ENCODE results near the gene SLC5A10. TPM values are rescaled to one million over a fixed set of nuclear protein-coding genes. Genes with fewer than 3 reads are reported as not detected.

The SLC5A10 gene
- total RNA-seq, 1 experiment from 2014 or later, result 0.17 TPM

DNA sequence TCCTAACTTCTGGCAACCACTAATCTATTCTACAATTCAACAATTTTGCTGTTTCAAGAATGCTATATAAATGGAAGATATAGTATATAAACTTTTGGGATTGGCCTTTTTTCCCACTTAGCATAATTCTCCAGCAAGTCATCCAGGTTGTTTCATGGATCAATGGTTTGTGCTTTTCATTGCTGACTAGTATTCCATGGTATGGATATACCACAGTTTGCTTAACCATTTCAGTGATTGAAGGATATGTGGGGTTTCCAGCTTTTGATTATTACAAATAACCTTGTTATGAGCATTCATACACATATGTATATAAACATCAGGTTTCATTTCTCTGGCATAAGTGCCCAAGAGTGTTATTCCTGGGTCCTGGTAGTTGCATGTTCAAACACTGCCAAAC is 54.7 kb downstream of the SLC5A10 start:
- CTCF ChIA-PET, result no interaction called here
- TF ChIP-seq EZH2 (IDR thresholded peaks at IDR 0.05; ENCODE audit: low read depth), result no peak
- TF ChIP-seq, protein P1, sequence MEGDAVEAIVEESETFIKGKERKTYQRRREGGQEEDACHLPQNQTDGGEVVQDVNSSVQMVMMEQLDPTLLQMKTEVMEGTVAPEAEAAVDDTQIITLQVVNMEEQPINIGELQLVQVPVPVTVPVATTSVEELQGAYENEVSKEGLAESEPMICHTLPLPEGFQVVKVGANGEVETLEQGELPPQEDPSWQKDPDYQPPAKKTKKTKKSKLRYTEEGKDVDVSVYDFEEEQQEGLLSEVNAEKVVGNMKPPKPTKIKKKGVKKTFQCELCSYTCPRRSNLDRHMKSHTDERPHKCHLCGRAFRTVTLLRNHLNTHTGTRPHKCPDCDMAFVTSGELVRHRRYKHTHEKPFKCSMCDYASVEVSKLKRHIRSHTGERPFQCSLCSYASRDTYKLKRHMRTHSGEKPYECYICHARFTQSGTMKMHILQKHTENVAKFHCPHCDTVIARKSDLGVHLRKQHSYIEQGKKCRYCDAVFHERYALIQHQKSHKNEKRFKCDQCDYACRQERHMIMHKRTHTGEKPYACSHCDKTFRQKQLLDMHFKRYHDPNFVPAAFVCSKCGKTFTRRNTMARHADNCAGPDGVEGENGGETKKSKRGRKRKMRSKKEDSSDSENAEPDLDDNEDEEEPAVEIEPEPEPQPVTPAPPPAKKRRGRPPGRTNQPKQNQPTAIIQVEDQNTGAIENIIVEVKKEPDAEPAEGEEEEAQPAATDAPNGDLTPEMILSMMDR (conservative IDR thresholded peaks at IDR 0.05), result no peak
- POLR2A ChIA-PET (ENCODE audit: unreplicated experiment), result no interaction called here

DNA sequence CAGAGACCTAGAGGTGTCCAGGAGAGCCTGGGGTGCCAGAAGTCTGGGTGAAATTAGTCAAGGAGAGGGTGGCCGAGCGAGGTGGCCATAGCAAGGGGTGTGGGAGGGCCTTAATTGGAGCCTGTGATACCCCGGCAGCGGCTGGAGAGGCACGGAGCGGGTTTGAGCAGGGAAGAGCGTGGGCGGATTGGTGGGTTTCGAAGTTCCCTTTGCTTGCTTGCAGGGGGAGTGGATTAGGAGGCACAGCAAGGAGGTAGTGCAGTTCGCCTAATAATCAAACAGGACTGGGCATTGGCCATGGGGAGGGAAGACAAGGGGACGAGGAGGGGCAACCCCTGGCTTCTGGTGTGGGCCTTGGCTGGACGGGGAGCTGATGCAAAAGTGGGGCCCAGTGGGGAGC is 58.0 kb downstream of the SLC5A10 start:
- ChIA-PET CTCF (no interaction called here), POLR2A (ENCODE audit: unreplicated experiment) (no interaction called here)
- intact Hi-C loops (cut with micrococcal nuclease; ENCODE audit: unreplicated experiment), result no loop called here

More for the DNA sequence above, 54.7 kb downstream of the SLC5A10 start:
- Histone ChIP-seq H3K4me3 (no peak overlapping the region), H3F3A (ENCODE audit: insufficient read depth, low read depth) (peaks cover 26% of the 10 kb centered on the region; the same call in 1 of the 2 replicates), H3K79me2 (ENCODE audit: low read depth) (peaks cover 22% of the 10 kb centered on the region), H3K9me3 (ENCODE audit: insufficient read depth, low read depth) (no peaks in the 10 kb centered on the region), H3K27ac (no peak overlapping the region), H3K36me3 (ENCODE audit: low read depth) (0 out of 2 replicates have a peak, but pooled peaks cover 6% of the 10 kb centered on the region), H2AFZ (no peak overlapping the region), H3K4me1 (replicated peaks; ENCODE audit: insufficient read depth) (peaks cover 39% of the 10 kb centered on the region), H3K27me3 (ENCODE audit: insufficient read depth, low read depth) (no peaks in the 10 kb centered on the region), H3K9me2 (ENCODE audit: insufficient read depth) (no peaks in the 10 kb centered on the region), H3K4me2 (no peak overlapping the region), H4K20me1 (ENCODE audit: insufficient read depth) (peaks cover 22% of the 10 kb centered on the region)
- DNase-seq, result no peak
- intact Hi-C loops (cut with micrococcal nuclease; ENCODE audit: unreplicated experiment), result no loop called here
- BruUV-seq (replicated peaks), result no TSS peak

DNA sequence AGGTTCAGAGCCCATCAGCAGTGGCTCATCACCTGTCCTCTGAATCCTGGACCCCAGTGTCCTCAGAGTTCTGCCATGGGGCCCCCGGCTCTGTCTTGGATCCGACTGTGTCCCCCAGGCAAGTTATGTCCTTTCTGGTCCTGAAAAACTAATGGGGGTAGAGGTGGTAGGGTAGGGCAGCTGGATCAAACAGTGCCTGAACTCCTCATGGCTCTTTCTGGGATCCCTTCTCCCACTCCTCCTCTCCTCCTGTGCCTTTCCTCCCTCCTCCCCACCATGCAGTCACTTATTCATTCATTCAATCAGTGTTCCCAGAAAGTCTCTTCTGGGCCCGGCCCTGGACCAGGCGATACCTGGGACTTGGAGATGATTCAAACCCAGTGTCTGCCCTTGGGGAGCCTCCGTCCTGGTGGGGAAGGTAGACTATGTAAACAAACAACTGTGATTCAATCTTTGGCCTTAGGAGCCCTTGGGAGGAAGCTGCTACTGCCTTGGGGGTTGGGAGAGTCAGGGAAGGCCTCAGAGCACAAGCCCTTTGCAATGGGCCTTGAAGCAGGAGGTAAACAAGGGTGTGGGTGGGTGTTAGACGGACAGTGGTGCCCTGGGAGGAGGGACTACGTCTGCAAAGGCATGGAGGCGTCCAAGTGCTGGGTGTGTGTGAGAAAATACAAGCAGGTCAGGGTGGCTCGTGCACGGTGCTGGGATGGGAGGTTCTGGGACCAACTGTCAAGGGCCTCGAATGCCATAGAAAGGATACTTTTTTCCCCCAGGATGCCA is 59.0 kb downstream of the SLC5A10 start:
- Histone ChIP-seq H3K4me1 (replicated peaks; ENCODE audit: insufficient read depth) (peaks cover 15% of the 10 kb centered on the region), H3K27ac (no peak overlapping the region), H3K9me2 (ENCODE audit: insufficient read depth) (no peaks in the 10 kb centered on the region), H3K27me3 (ENCODE audit: insufficient read depth, low read depth) (no peaks in the 10 kb centered on the region), H3K9me3 (ENCODE audit: insufficient read depth, low read depth) (no peaks in the 10 kb centered on the region), H3K4me2 (peak overlapping the region; percentile 37), H3K79me2 (ENCODE audit: low read depth) (no peaks in the 10 kb centered on the region), H3K36me3 (ENCODE audit: low read depth) (no peaks in the 10 kb centered on the region), H3K4me3 (no peak overlapping the region), H2AFZ (no peak overlapping the region), H3F3A (ENCODE audit: insufficient read depth, low read depth) (peaks cover 21% of the 10 kb centered on the region; the same call in 1 of the 2 replicates), H4K20me1 (ENCODE audit: insufficient read depth) (no peaks in the 10 kb centered on the region)
- intact Hi-C loops (cut with micrococcal nuclease; ENCODE audit: unreplicated experiment), result no loop called here
- ChIA-PET CTCF (interaction anchor here (0.6 kb wide), 1 partner anchor 9 kb away, joined by 6 read pairs; no protein-coding TSS in a partner anchor), POLR2A (ENCODE audit: unreplicated experiment) (no interaction called here)
- DNase-seq, result peak; percentile 42 to 59
- TF ChIP-seq EZH2 (IDR thresholded peaks at IDR 0.05; ENCODE audit: low read depth), result no peak
- TF ChIP-seq, protein P1 (conservative IDR thresholded peaks at IDR 0.05), result no peak
- BruUV-seq (replicated peaks), result no TSS peak

More for the DNA sequence above, 58.0 kb downstream of the SLC5A10 start:
- H3K27me3 ChIP-seq (ENCODE audit: insufficient read depth, low read depth), result no peaks in the 10 kb centered on the region
- H2AFZ ChIP-seq, result no peak overlapping the region
- no TSS peak for BruUV-seq (replicated peaks)
- no peak overlapping the region for H3K4me2 ChIP-seq
- no peaks in the 10 kb centered on the region for H3K9me3 ChIP-seq (ENCODE audit: insufficient read depth, low read depth)
- H3F3A ChIP-seq (ENCODE audit: insufficient read depth, low read depth), result peaks cover 26% of the 10 kb centered on the region; the same call in 1 of the 2 replicates
- no peak for TF ChIP-seq EZH2 (IDR thresholded peaks at IDR 0.05; ENCODE audit: low read depth)
- TF ChIP-seq, protein P1 (conservative IDR thresholded peaks at IDR 0.05), result no peak
- H3K9me2 ChIP-seq (ENCODE audit: insufficient read depth), result no peaks in the 10 kb centered on the region
- no peaks in the 10 kb centered on the region for H3K36me3 ChIP-seq (ENCODE audit: low read depth)
- DNase-seq, result no peak
- H3K79me2 ChIP-seq (ENCODE audit: low read depth), result no peaks in the 10 kb centered on the region
- peaks cover 19% of the 10 kb centered on the region for H3K4me1 ChIP-seq (replicated peaks; ENCODE audit: insufficient read depth)
- no peak overlapping the region for H3K27ac ChIP-seq
- H3K4me3 ChIP-seq, result no peak overlapping the region
- no peaks in the 10 kb centered on the region for H4K20me1 ChIP-seq (ENCODE audit: insufficient read depth)
